Activated CD4-positive, CD25-positive, alpha-beta regulatory T cell treated with anti-CD3 and anti-CD28 coated beads, Interleukin-2, amount 50 U/mL, for 16 hours (primary cell): ENCODE data around the gene C1QA.
"Not testable (repeated sequence)": the region's sequence is repeated elsewhere in the genome, so short reads cannot be mapped to it uniquely, and the experiment has no call there.

Experiments
- DNase-seq: peaks from one replicate; pipeline ENCODE4 v3.0.0-alpha.2; 2020; ENCODE audit warnings: low read depth, low spot score

The C1QA gene

DNA sequence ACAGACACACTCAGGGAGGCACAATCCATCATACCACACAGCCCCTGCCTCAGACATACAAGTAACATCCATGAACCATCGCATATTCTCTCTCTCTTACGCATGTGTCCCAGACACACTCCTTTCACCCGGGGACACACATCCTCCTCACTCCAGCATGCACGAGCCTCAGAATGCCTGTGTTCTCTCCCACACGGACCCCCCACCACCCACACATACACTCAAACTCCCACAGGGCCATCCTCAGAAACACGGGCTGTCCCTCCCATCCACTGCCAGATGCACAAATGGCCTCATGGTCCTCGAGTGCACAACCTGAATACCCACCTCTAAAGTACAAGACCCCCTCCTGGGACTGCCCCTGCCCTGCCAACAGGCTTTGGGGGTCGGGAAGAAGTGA is 4.8 kb downstream of the C1QA start:
- no peak for DNase-seq

DNA sequence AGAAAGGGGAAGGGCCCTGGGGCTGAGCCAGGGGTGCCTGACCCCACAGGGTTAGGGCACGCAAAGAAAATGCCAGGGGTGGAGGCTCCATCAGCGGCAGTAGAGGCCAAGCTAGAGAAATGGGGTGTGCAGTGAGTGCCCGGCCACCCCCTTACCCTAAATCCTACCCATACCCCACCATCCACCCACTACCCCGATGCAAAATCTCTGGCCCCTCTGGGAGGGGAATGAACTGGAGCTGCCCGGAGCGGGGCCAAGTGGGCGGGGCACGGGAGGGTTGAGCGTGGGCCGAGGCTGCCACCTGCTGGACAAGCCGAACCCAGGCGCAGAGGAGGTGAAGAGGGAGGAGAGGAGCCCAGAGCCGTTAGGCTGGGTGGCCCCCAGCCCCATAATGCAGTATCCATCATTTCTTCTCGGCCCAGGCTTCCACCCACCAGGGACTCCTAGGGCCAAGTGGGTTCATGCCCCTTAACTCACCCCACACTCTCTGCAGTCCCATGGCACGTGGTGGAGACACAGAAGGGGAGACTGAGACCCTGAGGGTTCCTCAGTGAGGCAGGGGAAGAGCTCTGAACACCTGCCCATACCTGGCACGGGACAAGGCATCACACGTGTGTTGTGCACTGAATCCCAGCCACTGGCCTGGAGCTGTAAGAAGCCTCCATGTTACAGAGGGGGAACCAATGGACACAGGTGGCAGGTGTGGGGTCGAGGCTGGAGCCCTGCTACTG is 5.6 kb downstream of the C1QA start:
- peak; percentile 35 for DNase-seq

DNA sequence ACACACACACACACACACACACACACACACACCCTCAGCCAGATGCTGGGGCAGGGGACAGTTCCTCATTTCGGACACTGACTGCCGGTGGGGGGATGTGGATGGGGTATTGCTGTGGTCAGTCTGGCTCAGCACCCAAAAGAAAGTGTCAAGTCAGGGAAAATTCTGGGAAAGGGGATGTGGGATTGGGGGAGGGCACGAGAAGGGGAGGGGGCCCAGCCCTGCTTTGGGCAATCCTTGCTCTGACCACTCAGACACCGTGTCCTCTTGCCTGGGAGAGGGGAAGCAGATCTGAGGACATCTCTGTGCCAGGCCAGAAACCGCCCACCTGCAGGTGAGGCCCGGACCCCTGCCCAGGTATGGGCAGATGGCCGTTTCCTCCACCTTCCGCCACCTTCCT is 7.0 kb downstream of the C1QA start, which contains the start of gene C1QC:
TSS of gene C1QC (plus strand) at position 253 of the 400 bp plus-strand sequence. CDS start 391 bp downstream, outside the sequence.
- DNase-seq, result no peak

DNA sequence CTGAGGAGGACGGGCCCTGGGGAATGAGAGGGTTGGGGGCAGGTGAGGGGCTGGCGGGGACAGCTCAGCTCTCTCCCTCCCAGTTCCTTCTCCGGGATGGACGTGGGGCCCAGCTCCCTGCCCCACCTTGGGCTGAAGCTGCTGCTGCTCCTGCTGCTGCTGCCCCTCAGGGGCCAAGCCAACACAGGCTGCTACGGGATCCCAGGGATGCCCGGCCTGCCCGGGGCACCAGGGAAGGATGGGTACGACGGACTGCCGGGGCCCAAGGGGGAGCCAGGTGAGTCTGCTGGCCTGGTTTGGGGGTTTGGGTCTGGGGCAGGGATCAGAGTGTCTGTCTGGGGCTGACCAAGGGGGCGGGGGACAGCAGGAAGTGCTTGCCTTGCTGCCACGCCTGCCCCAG is 7.5 kb downstream of the C1QA start:
- DNase-seq, result no peak

DNA sequence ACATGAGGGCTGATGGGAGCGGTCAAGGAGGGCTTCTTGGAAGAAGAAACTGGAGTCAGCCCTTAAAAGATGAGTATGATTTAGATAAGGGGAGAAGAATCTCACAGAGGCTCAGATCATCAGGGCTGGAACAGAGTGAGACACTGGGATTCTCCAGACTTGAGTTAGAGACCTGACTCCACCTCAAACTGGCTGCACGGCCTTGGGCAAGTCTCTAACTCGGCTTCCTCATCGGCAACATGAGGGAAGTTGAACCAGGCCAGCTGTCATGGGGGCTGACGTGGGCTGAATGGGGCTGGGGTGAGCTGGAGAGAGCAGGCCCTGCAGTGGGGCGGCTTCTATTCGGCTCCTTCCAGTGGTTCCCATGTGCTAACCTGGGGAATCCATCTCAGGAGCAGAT is 9.5 kb downstream of the C1QA start:
- DNase-seq, result no peak

DNA sequence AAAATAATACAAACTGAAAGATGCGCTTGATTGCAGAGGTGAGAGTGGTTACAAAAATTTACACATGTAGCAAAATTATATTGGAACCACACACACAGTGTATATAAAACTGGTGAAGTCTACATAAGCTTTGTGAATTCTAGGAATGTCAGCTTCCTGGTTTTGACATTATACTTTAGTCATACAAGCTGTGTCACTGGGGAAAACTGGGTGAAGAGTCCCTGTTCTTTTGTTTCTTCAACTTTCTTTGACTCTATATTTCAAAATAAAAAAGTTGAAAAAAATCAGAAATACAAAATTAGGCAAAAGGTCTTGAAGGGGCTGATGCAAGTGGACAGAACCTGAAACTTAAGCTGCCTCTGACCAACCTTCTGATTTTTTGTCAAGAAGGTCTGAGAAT is 10.0 kb downstream of the C1QA start:
- DNase-seq, result no peak

DNA sequence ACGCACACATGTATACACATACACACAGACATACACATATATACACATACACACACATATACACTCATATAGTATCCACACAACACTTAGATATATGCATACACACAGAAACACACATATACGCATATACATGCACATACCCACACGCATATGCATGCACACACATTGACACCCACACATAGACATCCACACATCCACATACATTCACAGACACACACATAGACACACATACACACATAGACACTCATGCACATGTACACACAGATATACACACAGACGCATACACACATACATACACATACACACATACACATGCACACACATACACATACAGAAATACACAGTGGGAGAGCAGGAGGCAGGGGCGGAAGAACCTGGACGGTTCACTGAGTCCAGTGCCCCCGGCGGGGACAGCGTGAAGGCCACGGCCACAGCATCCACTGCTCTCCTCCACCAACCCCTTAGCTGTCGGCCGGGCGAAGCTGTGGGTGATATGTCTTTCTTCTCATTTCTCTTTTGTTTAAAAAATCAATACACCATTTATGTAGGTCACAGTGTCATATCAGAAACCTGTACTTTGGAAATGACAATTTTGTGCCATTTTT is 13.8 kb downstream of the C1QA start:
- DNase-seq, result no peak

DNA sequence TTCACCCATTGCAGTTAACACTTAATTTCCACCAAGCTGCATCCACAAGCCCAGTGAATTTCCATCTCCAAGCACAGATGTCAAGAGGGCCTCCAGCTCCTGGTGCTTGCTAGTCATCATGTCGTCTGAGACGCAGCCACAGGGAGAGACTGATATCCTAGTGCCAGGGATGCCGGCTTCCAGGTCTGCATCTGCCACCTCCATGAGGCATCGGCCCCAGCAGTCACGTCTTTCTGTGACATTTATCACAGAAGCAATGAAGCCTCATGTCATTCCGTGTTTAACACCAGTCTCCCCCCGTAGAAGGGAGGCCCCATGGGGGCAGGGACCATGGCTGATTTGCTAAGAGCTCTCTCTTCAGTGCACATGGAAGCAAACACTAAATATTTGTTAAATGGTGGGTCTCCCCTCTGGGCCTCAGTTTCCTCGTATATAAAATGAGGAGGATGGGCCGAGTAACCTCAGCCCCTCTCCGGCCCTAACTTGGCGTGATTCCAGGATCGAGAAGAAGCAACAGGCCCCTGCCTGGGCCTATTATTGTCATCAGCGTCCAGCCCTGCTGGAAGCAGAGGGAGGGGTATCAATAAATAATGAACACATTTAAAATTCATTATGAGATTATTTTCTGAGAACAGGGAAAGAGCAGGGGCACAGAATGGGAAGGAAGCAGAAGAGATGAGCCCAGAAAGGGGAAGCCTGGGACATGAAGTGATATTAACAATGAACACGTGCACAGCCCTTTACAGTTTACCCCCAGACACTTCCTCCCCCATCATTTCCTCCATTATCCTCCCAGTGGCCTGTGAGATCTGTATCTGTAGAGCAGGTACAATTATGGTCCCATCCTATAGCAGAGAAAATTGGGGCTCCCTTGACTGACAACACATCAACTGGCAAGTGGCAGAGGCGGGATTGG is 15.8 kb downstream of the C1QA start:
- no peak for DNase-seq

DNA sequence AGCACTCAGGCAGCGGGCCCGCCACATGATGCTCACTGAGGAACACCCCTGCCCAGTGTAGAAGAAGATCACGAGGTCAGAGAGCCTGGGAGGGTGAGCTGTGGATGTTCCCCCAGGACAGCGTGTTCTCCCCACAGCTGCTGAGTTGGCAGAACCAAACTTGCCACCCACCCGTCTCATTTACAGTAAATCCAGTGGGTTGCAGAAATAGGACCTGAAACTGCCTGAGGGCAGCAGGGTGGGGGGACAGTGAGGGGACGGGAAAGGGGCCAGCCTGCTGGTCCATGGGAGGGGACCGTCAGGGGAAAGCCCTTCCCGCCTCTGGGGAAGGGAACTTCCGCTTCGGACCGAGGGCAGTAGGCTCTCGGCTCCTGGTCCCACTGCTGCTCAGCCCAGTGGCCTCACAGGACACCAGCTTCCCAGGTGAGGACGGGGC is 16.5 kb downstream of the C1QA start, which contains the start of gene C1QB:
TSS of gene C1QB (plus strand) at position 356 of the 436 bp plus-strand sequence. CDS start 6,227 bp downstream, outside the sequence.
- no peak for DNase-seq

DNA sequence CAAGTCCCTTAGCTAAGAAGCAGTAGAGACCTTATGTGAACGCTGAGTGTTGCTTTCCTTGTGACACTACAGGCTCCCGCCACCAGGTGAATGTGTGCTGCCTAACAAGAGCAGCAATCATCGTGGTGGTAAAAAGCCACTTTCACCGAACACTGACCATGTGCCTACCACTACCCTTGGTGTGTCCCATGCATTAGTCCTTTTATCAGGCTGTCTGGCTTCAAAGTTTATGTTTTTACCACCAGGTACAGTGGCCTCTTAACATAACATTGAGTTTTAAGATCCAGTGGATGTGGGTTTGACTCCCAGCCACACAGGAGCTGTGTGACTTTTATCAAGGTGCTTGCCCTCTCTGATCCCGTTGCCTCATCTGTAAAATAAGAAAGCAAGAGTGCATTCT is 18.3 kb downstream of the C1QA start:
- DNase-seq, result no peak

DNA sequence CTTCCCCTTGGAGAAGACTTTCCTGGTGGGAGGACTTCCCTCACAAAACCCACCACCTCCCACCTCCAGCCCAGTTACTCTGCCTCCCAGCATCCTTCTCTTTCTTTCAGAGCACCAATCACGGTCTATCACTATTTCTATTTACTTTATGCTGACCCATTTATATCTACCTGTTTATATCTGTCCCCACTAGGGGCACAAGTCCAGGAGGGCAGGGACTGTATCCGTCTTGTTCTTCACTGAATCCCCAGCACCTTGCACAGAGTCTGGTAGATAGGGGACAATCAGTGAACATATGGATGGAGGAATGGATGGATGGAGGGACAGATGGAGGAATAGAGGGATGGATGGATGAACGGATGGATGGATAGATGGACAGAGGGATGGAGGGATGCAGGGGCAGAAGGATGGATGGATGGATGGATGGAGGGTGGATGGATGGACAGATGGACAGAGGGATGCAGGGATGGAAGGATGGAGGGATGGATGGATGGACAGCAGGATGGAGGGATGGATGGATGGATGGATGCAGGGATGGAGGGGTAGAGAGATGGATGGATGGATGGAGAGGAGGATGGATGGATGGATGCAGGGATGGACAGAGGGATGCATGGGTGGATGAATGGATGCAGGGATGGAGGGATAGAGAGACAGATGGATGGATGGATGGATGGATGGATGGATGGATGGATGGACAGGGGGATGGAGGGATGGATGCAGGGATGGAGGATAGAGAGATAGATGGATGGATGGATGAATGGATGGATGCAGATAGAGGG is 22.1 kb downstream of the C1QA start:
- no peak for DNase-seq

DNA sequence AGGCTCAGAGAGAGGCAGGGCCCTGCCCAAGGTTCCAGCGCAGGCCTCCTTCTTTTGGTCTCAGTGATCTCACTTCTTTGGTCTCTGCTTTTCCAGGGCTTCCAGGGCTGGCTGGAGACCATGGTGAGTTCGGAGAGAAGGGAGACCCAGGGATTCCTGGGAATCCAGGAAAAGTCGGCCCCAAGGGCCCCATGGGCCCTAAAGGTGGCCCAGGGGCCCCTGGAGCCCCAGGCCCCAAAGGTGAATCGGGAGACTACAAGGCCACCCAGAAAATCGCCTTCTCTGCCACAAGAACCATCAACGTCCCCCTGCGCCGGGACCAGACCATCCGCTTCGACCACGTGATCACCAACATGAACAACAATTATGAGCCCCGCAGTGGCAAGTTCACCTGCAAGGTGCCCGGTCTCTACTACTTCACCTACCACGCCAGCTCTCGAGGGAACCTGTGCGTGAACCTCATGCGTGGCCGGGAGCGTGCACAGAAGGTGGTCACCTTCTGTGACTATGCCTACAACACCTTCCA is 24.4 kb downstream of the C1QA start:
- DNase-seq, result no peak

DNA sequence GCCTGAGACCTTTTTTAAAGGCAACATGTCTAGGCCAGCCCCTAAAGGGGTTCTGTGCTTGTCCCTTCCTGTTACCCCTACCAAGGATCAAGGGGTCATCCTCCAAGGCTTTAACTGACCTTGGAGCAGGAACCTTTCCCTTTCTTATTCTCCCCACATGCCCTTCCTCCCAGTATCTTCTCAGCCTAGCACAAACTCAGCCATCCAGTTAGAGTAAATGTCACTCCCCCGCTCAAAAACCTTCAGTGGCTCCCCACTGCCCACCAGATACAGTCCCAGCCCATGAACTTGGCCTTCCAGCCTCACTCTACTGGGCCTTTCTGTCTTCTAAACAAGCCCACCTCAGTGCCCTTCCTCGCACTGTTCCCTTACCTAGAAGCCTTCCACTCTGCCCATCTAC is 25.5 kb downstream of the C1QA start:
- no peak for DNase-seq

DNA sequence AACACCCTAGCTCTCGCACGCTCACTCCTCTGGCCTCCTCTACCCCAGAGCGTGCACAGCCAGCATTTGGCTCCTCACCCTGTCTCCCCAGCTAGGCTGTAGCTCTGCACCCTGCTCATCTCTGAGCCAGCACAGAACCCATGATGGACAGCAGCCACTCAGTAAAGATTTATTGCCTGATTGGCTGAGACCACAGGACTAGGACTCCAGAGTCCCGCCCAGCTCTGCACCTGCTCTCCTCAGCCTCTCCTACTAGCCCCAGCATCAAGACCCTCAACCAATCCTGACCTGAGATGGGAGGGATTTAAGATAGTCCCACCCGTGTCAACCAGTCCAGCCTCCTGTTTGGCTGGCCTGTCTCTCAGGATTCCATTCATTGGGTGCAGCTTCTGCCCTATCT is 25.9 kb downstream of the C1QA start:
- no peak for DNase-seq

DNA sequence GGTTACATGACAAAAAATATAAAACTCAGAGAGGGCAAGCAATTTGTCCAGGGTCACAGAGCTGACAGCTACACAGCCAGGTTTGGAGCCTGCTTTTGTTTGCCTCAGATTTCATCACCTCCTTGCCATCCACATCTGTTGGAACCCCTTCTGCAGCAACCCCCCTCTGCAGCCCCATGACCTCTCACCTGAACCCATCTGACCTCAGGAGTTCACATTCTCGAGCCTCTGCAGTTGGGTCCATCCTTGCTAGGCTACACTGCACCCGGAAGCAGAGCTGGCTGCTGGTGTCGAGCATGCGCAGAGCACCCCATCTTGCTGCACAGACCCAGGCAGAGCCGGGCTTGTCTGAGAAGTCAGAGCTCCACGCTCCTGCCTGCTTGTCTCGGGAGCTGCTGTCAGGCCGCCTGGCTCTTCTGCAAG is 26.6 kb downstream of the C1QA start:
- no peak for DNase-seq

DNA sequence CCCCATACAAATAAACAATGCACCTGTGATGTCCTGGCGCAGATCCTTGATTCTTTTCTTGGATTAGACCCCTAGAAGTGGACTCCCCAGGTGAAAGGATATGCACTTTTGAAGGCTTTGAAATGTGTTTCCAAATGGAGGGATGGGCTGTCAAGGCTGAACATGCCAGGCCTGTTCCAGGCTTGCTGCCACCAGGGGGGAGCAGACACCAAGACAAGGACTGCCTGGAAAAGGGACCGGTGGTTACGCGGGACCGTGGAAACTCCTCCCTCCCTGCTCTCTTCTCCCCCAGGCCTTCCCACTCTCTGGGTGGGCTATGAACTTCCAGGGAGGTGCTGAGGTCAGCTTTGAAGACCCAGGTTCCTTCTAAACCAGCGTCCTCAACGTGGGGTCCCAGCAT is 29.3 kb downstream of the C1QA start:
- DNase-seq, result no peak

DNA sequence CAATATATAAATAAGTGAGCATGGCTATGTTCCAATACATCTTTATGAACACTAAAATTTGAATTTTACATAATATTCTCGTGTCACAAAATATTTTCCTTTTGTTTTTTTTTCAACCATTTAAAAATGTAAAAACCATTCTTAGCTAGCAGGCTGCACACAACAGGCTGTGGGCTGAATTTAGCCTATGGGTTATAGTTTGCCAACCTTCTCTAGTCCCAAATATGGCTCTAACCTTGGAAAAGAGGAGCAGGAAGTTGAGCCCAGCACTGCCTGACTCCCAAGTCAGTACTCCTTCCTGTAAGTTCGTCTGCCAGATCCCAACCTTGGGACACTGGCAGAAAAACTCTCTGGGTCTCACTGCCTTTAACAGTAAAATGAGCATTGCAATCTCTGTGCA is 30.0 kb downstream of the C1QA start:
- DNase-seq, result no peak

DNA sequence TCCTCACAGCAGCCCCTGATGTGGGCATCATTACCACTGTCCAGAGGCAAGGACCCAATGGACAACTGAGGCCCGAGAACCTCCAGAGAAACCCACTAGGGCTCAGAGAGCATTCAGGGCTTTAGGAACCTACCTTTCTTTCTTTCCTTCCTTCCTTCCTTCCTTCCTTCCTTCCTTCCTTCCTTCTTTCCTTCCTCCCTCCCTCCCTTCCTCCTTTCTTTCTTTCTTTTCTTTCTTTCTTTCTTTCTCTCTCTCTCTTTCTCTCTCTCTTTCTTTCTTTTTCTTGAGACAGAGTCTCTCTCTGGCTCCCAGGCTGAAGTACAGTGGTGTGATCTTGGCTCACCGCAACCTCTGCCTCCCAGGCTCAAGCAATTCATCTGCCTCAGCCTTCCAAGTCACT is 32.4 kb downstream of the C1QA start:
- not testable (repeated sequence) for DNase-seq

DNA sequence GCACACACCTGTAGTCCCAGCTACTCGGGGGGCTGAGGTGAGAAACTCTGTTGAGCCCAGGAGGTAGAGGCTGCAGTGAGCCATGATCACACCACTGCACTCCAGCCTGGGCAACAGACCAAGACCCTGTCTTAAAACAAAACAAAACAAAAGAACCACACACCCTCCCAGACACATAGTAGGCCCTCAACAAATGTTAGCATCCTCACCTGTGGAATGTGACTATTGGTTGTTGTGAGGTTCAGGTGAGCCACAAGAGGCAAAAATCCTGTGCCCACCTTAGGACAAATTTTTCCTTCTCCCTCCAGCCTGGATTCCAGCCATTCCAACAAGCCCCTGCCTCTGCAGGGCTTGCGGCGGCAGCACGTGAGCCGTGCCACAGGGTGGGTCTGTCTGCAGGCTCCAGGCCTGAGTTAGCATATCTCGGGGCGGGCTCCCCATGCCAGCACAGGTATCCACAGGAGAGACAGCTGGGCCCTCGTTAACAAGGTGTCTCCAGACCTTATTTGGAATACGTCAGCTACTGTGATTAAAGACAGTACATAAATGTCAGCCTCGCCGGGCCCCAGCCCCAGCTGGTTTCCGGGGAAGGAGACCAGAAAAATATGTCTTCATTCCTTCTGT is 34.0 kb downstream of the C1QA start:
- no peak for DNase-seq

DNA sequence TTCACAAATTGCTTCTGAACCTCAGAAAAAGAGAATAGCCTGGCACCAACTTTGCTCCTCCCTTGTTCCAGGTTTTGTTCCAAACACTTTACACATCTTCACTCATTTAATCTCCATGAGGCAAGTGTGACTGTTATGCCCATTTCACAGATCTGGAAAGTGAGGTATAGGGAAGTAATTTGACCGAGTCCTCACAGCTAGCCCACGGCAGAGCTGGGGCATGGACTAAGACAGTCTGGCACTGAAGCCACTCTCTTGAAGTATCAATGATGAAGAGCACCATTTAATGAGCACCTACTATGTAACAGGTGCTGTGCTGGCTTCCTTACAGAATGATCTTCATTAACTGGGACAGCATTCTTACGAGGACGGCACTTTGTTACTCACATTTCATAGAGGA is 35.6 kb downstream of the C1QA start:
- no peak for DNase-seq
